ENCODE measurements around the gene LCN10.
"Not testable (repeated sequence)": the region's sequence is repeated elsewhere in the genome, so short reads cannot be mapped to it uniquely, and the experiment has no call there.

LCN10 gene

GRCh38 chr9:136718345-136719194 lies 24.2 kb downstream of the LCN10 start:
- DNase-seq, result no peak

GRCh38 chr9:136717399-136717798 lies 25.3 kb downstream of the LCN10 start:
- no peak for DNase-seq

- DNase-seq, result no peak
Measured at GRCh38 chr9:136714893-136715274, 27.9 kb downstream of the LCN10 start.

GRCh38 chr9:136714096-136714892 lies 28.4 kb downstream of the LCN10 start:
- no peak for DNase-seq

GRCh38 chr9:136713550-136713949 lies 29.2 kb downstream of the LCN10 start:
- peak; percentile 18 for DNase-seq

GRCh38 chr9:136712690-136713544 lies 29.8 kb downstream of the LCN10 start:
- no peak for DNase-seq

GRCh38 chr9:136711751-136712689 lies 30.7 kb downstream of the LCN10 start, which contains the start of gene DIPK1B:
DIPK1B (plus strand) TSS chr9:136712572; CDS start chr9:136712666, 94 bp downstream.
- peak; percentile 54 for DNase-seq

- not testable (repeated sequence) for DNase-seq
Measured at GRCh38 chr9:136711219-136711648, 31.5 kb downstream of the LCN10 start.

- no peak for DNase-seq
Measured at GRCh38 chr9:136710543-136710942, 32.2 kb downstream of the LCN10 start.

GRCh38 chr9:136709454-136710109 lies 33.2 kb downstream of the LCN10 start:
- no peak for DNase-seq

- DNase-seq, result no peak
Measured at GRCh38 chr9:136707849-136708517, 34.8 kb downstream of the LCN10 start.

GRCh38 chr9:136707011-136707410 lies 35.7 kb downstream of the LCN10 start:
- no peak for DNase-seq

- no peak for DNase-seq
Measured at GRCh38 chr9:136705564-136705963, 37.2 kb downstream of the LCN10 start.

GRCh38 chr9:136704741-136705140 lies 38.0 kb downstream of the LCN10 start:
- not testable (repeated sequence) for DNase-seq

GRCh38 chr9:136703276-136703860 lies 39.4 kb downstream of the LCN10 start:
- DNase-seq, result no peak

GRCh38 chr9:136701668-136702053 lies 41.1 kb downstream of the LCN10 start:
- no peak for DNase-seq

GRCh38 chr9:136700959-136701667 lies 41.6 kb downstream of the LCN10 start:
- no peak for DNase-seq

- no peak for DNase-seq
Measured at GRCh38 chr9:136700304-136700703, 42.4 kb downstream of the LCN10 start.

- DNase-seq, result no peak
Measured at GRCh38 chr9:136698635-136699246, 44.0 kb downstream of the LCN10 start.
